Panc1 (cell line): ENCODE data around the gene PRKAG2. TPM values are rescaled to one million over a fixed set of nuclear protein-coding genes. Genes with fewer than 3 reads are reported as not detected.

Experiments used
- ATAC-seq: fragments of 200-7000 bp; cut with Tn5 transposase; 2 replicates; pipeline ENCODE4 v1.9.1; 2020; ENCODE audit warnings: mild to moderate bottlenecking, moderate library complexity
- BruUV-seq: library from RNA; stranded (reverse); fragments of 400-500 nt; replicated peaks from 2 replicates; lab custom pipeline; 2021; lab: Mats Ljungman, UMichigan
- CTCF ChIA-PET: fragments of 300-600 bp; sonication (Branson Sonifier 250); formaldehyde crosslinking; loops from one replicate; lab custom pipeline; 2022; ENCODE audit warnings: antibody characterized with exemption; lab: Charles Lee
- POLR2A ChIA-PET: fragments of 300-600 bp; sonication (Branson Sonifier 250); formaldehyde crosslinking; loops from one replicate; lab custom pipeline; 2022; ENCODE audit warnings: antibody characterized with exemption; lab: Charles Lee
- DNase-seq: peaks from one replicate; pipeline ENCODE4 v3.0.0-alpha.2; 2010; ENCODE audit warnings: low read depth, low spot score
- H3K27ac ChIP-seq: 2 replicates; pipeline ENCODE4 v1.5.1; 2011; ENCODE audit warnings: mild to moderate bottlenecking, low read length, inconsistent platforms
- H3K27me3 ChIP-seq: fragments of 200-500 bp; sonication (Bioruptor generic); 2 replicates; pipeline ENCODE4 v1.6.0; 2014; ENCODE audit warnings: low read length, inconsistent platforms; ENCODE audit not compliant: control insufficient read depth, insufficient read depth
- H3K36me3 ChIP-seq: fragments of 200-500 bp; sonication (Bioruptor generic); 2 replicates; pipeline ENCODE4 v1.5.1; 2014; ENCODE audit warnings: inconsistent platforms, mild to moderate bottlenecking, low read length, moderate library complexity; ENCODE audit not compliant: control insufficient read depth, insufficient read depth
- H3K4me1 ChIP-seq: 2 replicates; pipeline ENCODE4 v1.5.1; 2011; ENCODE audit warnings: inconsistent platforms, mild to moderate bottlenecking, low read length, moderate library complexity; ENCODE audit not compliant: control insufficient read depth, insufficient read depth
- H3K4me3 ChIP-seq, 2 experiments: 2 replicates each; pipeline ENCODE4 v1.5.1; 2011 to 2012; ENCODE audit warnings: low read depth in 2 of 2, low read length in 2 of 2, mild to moderate bottlenecking in 2 of 2, inconsistent platforms in 1 of 2, moderate library complexity in 1 of 2
- H3K9me3 ChIP-seq: fragments of 200-500 bp; sonication (Bioruptor generic); 2 replicates; pipeline ENCODE4 v1.5.1; 2014; ENCODE audit warnings: low read depth, mild to moderate bottlenecking, inconsistent platforms, low read length, moderate library complexity; ENCODE audit not compliant: control insufficient read depth, insufficient read depth
- POLR2AphosphoS5 ChIP-seq: IDR thresholded peaks from 2 replicates; pipeline ENCODE4 v1.6.1; 2012; ENCODE audit warnings: mild to moderate bottlenecking, low read depth, low read length, moderate library complexity
- REST ChIP-seq, 2 experiments: IDR thresholded peaks; 2 replicates each; pipeline ENCODE4 v1.6.1; 2011 to 2012; ENCODE audit warnings: low read depth in 2 of 2, control low read depth in 1 of 2, low read length in 1 of 2, mild to moderate bottlenecking in 1 of 2, moderate library complexity in 1 of 2; ENCODE audit not compliant: insufficient read depth in 1 of 2
- SIN3A ChIP-seq: IDR thresholded peaks from 2 replicates; pipeline ENCODE4 v1.6.1; 2012; ENCODE audit warnings: low read depth, mild to moderate bottlenecking, low read length, moderate library complexity, borderline replicate concordance; ENCODE audit not compliant: insufficient read depth
- TCF7L2 ChIP-seq: IDR thresholded peaks from 2 replicates; pipeline ENCODE4 v1.6.1; 2011; ENCODE audit warnings: mild to moderate bottlenecking, low read depth, low read length, inconsistent platforms
- in situ Hi-C: cut with HindIII; loops from 2 replicates; pipeline ENCODE4 v1.10.0; 2016; ENCODE audit warnings: low sequenced_read_pairs, low pct_unique_long_range_greater_than_20kb
- intact Hi-C: fragments of 100-400 bp; cut with micrococcal nuclease; formaldehyde crosslinking; loops from one replicate; pipeline ENCODE4 v1.10.0; 2022; ENCODE audit not compliant: unreplicated experiment
- total RNA-seq: library from RNA; stranded (reverse); gene quantifications from one replicate; pipeline ENCODE4 v1.2.1, GENCODE V29; 2021; ENCODE audit not compliant: unreplicated experiment
- TF ChIP-seq, protein P1 (sequence below): fragments of 450-650 bp; IDR thresholded peaks from 2 replicates; pipeline ENCODE4 v1.5.1; 2017; ENCODE audit warnings: mild to moderate bottlenecking

PRKAG2 gene
- total RNA-seq, 1 experiment from 2014 or later: 71.6 TPM

- CTCF ChIA-PET: no interaction called here
- no peaks in the 10 kb centered on the region for H3K27me3 ChIP-seq
- BruUV-seq: no TSS peak
- DNase-seq: no peak
- H3K4me1 ChIP-seq: 0 out of 2 replicates have a peak, but pooled peaks cover 5% of the 10 kb centered on the region
- no peaks in the 10 kb centered on the region for H3K9me3 ChIP-seq
- no peak overlapping the region for H3K4me3 ChIP-seq
- POLR2A ChIA-PET: interaction anchor here (0.7 kb wide), 1 partner anchor 18 kb away, joined by 4 read pairs; no protein-coding TSS in a partner anchor
- intact Hi-C loops: no loop called here
- ATAC-seq: no peak
- H3K36me3 ChIP-seq: no peaks in the 10 kb centered on the region
- TF ChIP-seq POLR2AphosphoS5 (no peak), REST (IDR thresholded peaks at IDR 0.05; ENCODE audit: insufficient read depth in 1 of 2, low read depth in 2 of 2, low read length in 1 of 2) (no peak), TCF7L2 (no peak), SIN3A (no peak)
- TF ChIP-seq, protein P1, sequence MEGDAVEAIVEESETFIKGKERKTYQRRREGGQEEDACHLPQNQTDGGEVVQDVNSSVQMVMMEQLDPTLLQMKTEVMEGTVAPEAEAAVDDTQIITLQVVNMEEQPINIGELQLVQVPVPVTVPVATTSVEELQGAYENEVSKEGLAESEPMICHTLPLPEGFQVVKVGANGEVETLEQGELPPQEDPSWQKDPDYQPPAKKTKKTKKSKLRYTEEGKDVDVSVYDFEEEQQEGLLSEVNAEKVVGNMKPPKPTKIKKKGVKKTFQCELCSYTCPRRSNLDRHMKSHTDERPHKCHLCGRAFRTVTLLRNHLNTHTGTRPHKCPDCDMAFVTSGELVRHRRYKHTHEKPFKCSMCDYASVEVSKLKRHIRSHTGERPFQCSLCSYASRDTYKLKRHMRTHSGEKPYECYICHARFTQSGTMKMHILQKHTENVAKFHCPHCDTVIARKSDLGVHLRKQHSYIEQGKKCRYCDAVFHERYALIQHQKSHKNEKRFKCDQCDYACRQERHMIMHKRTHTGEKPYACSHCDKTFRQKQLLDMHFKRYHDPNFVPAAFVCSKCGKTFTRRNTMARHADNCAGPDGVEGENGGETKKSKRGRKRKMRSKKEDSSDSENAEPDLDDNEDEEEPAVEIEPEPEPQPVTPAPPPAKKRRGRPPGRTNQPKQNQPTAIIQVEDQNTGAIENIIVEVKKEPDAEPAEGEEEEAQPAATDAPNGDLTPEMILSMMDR: no peak
- in situ Hi-C loops: no loop called here
- no peak overlapping the region for H3K27ac ChIP-seq
Measured at GRCh38 chr7:151615784-151616183, 261.1 kb downstream of the PRKAG2 start.

- DNase-seq: no peak
- no TSS peak for BruUV-seq
- Histone ChIP-seq H3K27me3 (no peaks in the 10 kb centered on the region), H3K4me1 (0 out of 2 replicates have a peak, but pooled peaks cover 5% of the 10 kb centered on the region), H3K36me3 (no peaks in the 10 kb centered on the region), H3K9me3 (no peaks in the 10 kb centered on the region), H3K27ac (no peak overlapping the region), H3K4me3 (no peak overlapping the region)
- intact Hi-C loops: no loop called here
- no peak for ATAC-seq
- CTCF ChIA-PET: no interaction called here
- POLR2A ChIA-PET: no interaction called here
- TF ChIP-seq TCF7L2: no peak
- no peak for TF ChIP-seq POLR2AphosphoS5
- TF ChIP-seq, protein P1: no peak
- no peak for TF ChIP-seq SIN3A
- TF ChIP-seq REST (IDR thresholded peaks at IDR 0.05; ENCODE audit: insufficient read depth in 1 of 2, low read depth in 2 of 2, low read length in 1 of 2): no peak
- in situ Hi-C loops: no loop called here
Measured at GRCh38 chr7:151615058-151615457, 261.9 kb downstream of the PRKAG2 start.
